Measurements from ENCODE around the gene ACACB.
"Not testable (repeated sequence)": the region's sequence is repeated elsewhere in the genome, so short reads cannot be mapped to it uniquely, and the experiment has no call there.

Gene ACACB

GRCh38 chr12:109170324-109170723, 53.9 kb downstream of the ACACB start:
- H3K9me3 ChIP-seq (ENCODE audit: control insufficient read depth, low read length): no peaks in the 10 kb centered on the region
- H3K4me3 ChIP-seq (ENCODE audit: insufficient read depth, low read depth, low read length): no peak overlapping the region
- H3K36me3 ChIP-seq (ENCODE audit: control insufficient read depth, insufficient read depth, low read length): peaks cover 12% of the 10 kb centered on the region
- H3K27ac ChIP-seq (ENCODE audit: insufficient read depth, low read depth, low read length, poor library complexity, severe bottlenecking): no peak overlapping the region
- H3K27me3 ChIP-seq (ENCODE audit: control insufficient read depth, insufficient read depth, low read length, poor library complexity, severe bottlenecking): no peaks in the 10 kb centered on the region
- no peaks in the 10 kb centered on the region for H3K4me1 ChIP-seq (ENCODE audit: control insufficient read depth, insufficient read depth, low read length)
- 90 to 93% methylated on average over 7 of the region's 7 CpGs for WGBS, 2 experiments

- not testable (repeated sequence) for H3K4me3 ChIP-seq (ENCODE audit: insufficient read depth, low read depth, low read length); H3K9me3 ChIP-seq (ENCODE audit: control insufficient read depth, low read length); H3K27me3 ChIP-seq (ENCODE audit: control insufficient read depth, insufficient read depth, low read length, poor library complexity, severe bottlenecking); H3K27ac ChIP-seq (ENCODE audit: insufficient read depth, low read depth, low read length, poor library complexity, severe bottlenecking); H3K4me1 ChIP-seq (ENCODE audit: control insufficient read depth, insufficient read depth, low read length)
- H3K36me3 ChIP-seq (ENCODE audit: control insufficient read depth, insufficient read depth, low read length): peaks cover 12% of the 10 kb centered on the region
- 93 to 95% methylated on average over 5 to 6 of the region's 6 CpGs for WGBS, 2 experiments
Observed at GRCh38 chr12:109172787-109173186, 56.4 kb downstream of the ACACB start.

- no peak overlapping the region for H3K4me3 ChIP-seq (ENCODE audit: insufficient read depth, low read depth, low read length)
- 96 to 97% methylated on average over 17 of the region's 17 CpGs for WGBS, 2 experiments
- no peaks in the 10 kb centered on the region for H3K4me1 ChIP-seq (ENCODE audit: control insufficient read depth, insufficient read depth, low read length)
- H3K9me3 ChIP-seq (ENCODE audit: control insufficient read depth, low read length): no peaks in the 10 kb centered on the region
- no peaks in the 10 kb centered on the region for H3K27me3 ChIP-seq (ENCODE audit: control insufficient read depth, insufficient read depth, low read length, poor library complexity, severe bottlenecking)
- peaks cover 12% of the 10 kb centered on the region for H3K36me3 ChIP-seq (ENCODE audit: control insufficient read depth, insufficient read depth, low read length)
- H3K27ac ChIP-seq (ENCODE audit: insufficient read depth, low read depth, low read length, poor library complexity, severe bottlenecking): no peak overlapping the region
Observed at GRCh38 chr12:109173443-109174240, 57.3 kb downstream of the ACACB start.

- 87 to 88% methylated on average over 1 of the region's 1 CpG for WGBS, 2 experiments
- Histone ChIP-seq H3K27me3 (ENCODE audit: control insufficient read depth, insufficient read depth, low read length, poor library complexity, severe bottlenecking) (no peaks in the 10 kb centered on the region), H3K36me3 (ENCODE audit: control insufficient read depth, insufficient read depth, low read length) (peaks cover 12% of the 10 kb centered on the region), H3K9me3 (ENCODE audit: control insufficient read depth, low read length) (no peaks in the 10 kb centered on the region), H3K27ac (ENCODE audit: insufficient read depth, low read depth, low read length, poor library complexity, severe bottlenecking) (no peak overlapping the region), H3K4me1 (ENCODE audit: control insufficient read depth, insufficient read depth, low read length) (no peaks in the 10 kb centered on the region), H3K4me3 (ENCODE audit: insufficient read depth, low read depth, low read length) (no peak overlapping the region)
Observed at GRCh38 chr12:109174468-109174867, 58.1 kb downstream of the ACACB start.

GRCh38 chr12:109178532-109178931, 62.1 kb downstream of the ACACB start:
- Histone ChIP-seq H3K36me3 (ENCODE audit: control insufficient read depth, insufficient read depth, low read length) (peaks cover 3% of the 10 kb centered on the region), H3K27me3 (ENCODE audit: control insufficient read depth, insufficient read depth, low read length, poor library complexity, severe bottlenecking) (no peaks in the 10 kb centered on the region), H3K9me3 (ENCODE audit: control insufficient read depth, low read length) (no peaks in the 10 kb centered on the region), H3K4me1 (ENCODE audit: control insufficient read depth, insufficient read depth, low read length) (no peaks in the 10 kb centered on the region), H3K4me3 (ENCODE audit: insufficient read depth, low read depth, low read length) (no peak overlapping the region), H3K27ac (ENCODE audit: insufficient read depth, low read depth, low read length, poor library complexity, severe bottlenecking) (no peak overlapping the region)
- 80 to 86% methylated on average over 6 of the region's 6 CpGs for WGBS, 2 experiments

- 95% methylated on average over 6 of the region's 6 CpGs for WGBS, 2 experiments
- H3K4me3 ChIP-seq (ENCODE audit: insufficient read depth, low read depth, low read length): no peak overlapping the region
- H3K9me3 ChIP-seq (ENCODE audit: control insufficient read depth, low read length): no peaks in the 10 kb centered on the region
- no peaks in the 10 kb centered on the region for H3K27me3 ChIP-seq (ENCODE audit: control insufficient read depth, insufficient read depth, low read length, poor library complexity, severe bottlenecking)
- no peak overlapping the region for H3K27ac ChIP-seq (ENCODE audit: insufficient read depth, low read depth, low read length, poor library complexity, severe bottlenecking)
- H3K36me3 ChIP-seq (ENCODE audit: control insufficient read depth, insufficient read depth, low read length): no peaks in the 10 kb centered on the region
- H3K4me1 ChIP-seq (ENCODE audit: control insufficient read depth, insufficient read depth, low read length): no peaks in the 10 kb centered on the region
Observed at GRCh38 chr12:109179927-109180326, 63.5 kb downstream of the ACACB start.

- Histone ChIP-seq H3K36me3 (ENCODE audit: control insufficient read depth, insufficient read depth, low read length) (no peaks in the 10 kb centered on the region), H3K9me3 (ENCODE audit: control insufficient read depth, low read length) (no peaks in the 10 kb centered on the region), H3K27ac (ENCODE audit: insufficient read depth, low read depth, low read length, poor library complexity, severe bottlenecking) (no peak overlapping the region), H3K4me1 (ENCODE audit: control insufficient read depth, insufficient read depth, low read length) (no peaks in the 10 kb centered on the region), H3K4me3 (ENCODE audit: insufficient read depth, low read depth, low read length) (no peak overlapping the region), H3K27me3 (ENCODE audit: control insufficient read depth, insufficient read depth, low read length, poor library complexity, severe bottlenecking) (no peaks in the 10 kb centered on the region)
- 88 to 93% methylated on average over 7 of the region's 7 CpGs for WGBS, 2 experiments
Observed at GRCh38 chr12:109182041-109182839, 65.9 kb downstream of the ACACB start.

GRCh38 chr12:109185441-109185840, 69.1 kb downstream of the ACACB start:
- Histone ChIP-seq H3K4me1 (ENCODE audit: control insufficient read depth, insufficient read depth, low read length) (no peaks in the 10 kb centered on the region), H3K27me3 (ENCODE audit: control insufficient read depth, insufficient read depth, low read length, poor library complexity, severe bottlenecking) (no peaks in the 10 kb centered on the region), H3K9me3 (ENCODE audit: control insufficient read depth, low read length) (no peaks in the 10 kb centered on the region), H3K27ac (ENCODE audit: insufficient read depth, low read depth, low read length, poor library complexity, severe bottlenecking) (no peak overlapping the region), H3K36me3 (ENCODE audit: control insufficient read depth, insufficient read depth, low read length) (no peaks in the 10 kb centered on the region), H3K4me3 (ENCODE audit: insufficient read depth, low read depth, low read length) (no peak overlapping the region)
- WGBS, 2 experiments: 96% methylated on average over 12 of the region's 12 CpGs

GRCh38 chr12:109186993-109187653, 70.7 kb downstream of the ACACB start:
- Histone ChIP-seq H3K27me3 (ENCODE audit: control insufficient read depth, insufficient read depth, low read length, poor library complexity, severe bottlenecking) (no peaks in the 10 kb centered on the region), H3K9me3 (ENCODE audit: control insufficient read depth, low read length) (no peaks in the 10 kb centered on the region), H3K4me1 (ENCODE audit: control insufficient read depth, insufficient read depth, low read length) (no peaks in the 10 kb centered on the region), H3K36me3 (ENCODE audit: control insufficient read depth, insufficient read depth, low read length) (no peaks in the 10 kb centered on the region), H3K4me3 (ENCODE audit: insufficient read depth, low read depth, low read length) (no peak overlapping the region), H3K27ac (ENCODE audit: insufficient read depth, low read depth, low read length, poor library complexity, severe bottlenecking) (no peak overlapping the region)
- WGBS, 2 experiments: 95% methylated on average over 9 of the region's 10 CpGs

- Histone ChIP-seq H3K4me1 (ENCODE audit: control insufficient read depth, insufficient read depth, low read length) (no peaks in the 10 kb centered on the region), H3K36me3 (ENCODE audit: control insufficient read depth, insufficient read depth, low read length) (no peaks in the 10 kb centered on the region), H3K4me3 (ENCODE audit: insufficient read depth, low read depth, low read length) (no peak overlapping the region), H3K9me3 (ENCODE audit: control insufficient read depth, low read length) (no peaks in the 10 kb centered on the region), H3K27ac (ENCODE audit: insufficient read depth, low read depth, low read length, poor library complexity, severe bottlenecking) (no peak overlapping the region), H3K27me3 (ENCODE audit: control insufficient read depth, insufficient read depth, low read length, poor library complexity, severe bottlenecking) (no peaks in the 10 kb centered on the region)
- WGBS, 2 experiments: 87 to 89% methylated on average over 4 of the region's 4 CpGs
Observed at GRCh38 chr12:109188108-109188712, 71.8 kb downstream of the ACACB start.

Data from ectodermal cell (in vitro differentiated cells).